ENCODE data around the gene AMER1.

The AMER1 gene

DNA sequence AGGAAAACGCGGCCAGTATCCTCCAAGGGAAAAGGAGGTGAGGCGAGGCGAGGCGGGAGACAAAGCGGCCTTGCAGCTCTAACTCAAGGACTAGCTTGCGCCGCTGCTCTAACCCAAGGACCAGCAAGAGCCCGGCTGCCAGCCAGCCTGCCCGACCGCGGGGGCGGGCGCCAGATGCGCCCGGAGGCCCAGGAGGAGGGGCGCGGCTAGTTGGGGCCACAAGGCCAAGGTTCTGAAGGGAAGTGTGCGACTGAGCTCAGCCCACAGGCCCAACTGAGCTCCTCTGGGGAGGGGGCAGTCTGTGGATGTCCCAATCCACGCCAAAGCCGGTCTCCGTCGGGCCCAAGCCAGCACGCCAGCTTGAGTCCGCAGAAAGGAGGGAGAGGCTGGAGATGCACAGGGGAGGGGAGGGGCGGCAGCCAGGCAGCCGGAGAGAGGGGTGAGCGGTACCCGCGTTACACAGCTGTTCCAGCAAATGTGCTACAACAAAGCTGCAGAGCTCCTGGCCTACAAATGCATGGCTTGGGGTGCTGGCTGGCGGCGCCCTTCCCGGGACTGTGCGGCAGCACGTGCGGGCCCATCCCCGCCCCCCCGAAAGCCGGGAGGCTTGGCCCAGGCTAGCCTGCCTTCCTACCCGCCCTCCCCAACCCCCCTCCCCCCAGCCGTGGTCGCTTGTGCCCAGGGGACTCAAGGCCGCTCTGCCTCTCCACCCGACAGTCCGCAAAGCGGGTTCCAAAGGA is 637 bp downstream of the AMER1 start:
- H4K8ac ChIP-seq (ENCODE audit: low read length) = no peak overlapping the region
- H3K23ac ChIP-seq (ENCODE audit: low read length in 2 of 2) = no peak overlapping the region
- H3K4ac ChIP-seq (ENCODE audit: low read depth in 1 of 2, low read length in 2 of 2) = peak overlapping the region in 1 of 2 experiments; percentile 80
- no peaks in the 10 kb centered on the region for H3K36me3 ChIP-seq (ENCODE audit: control insufficient read depth in 1 of 2, insufficient read depth in 2 of 2, low read depth in 1 of 2, low read length in 2 of 2)
- peak; percentile 42 for DNase-seq
- H2BK15ac ChIP-seq (ENCODE audit: low read depth, poor library complexity, severe bottlenecking) = no peak overlapping the region
- H3K9ac ChIP-seq (ENCODE audit: low read length) = peak overlapping the region; percentile 92
- no peak overlapping the region for H2AK5ac ChIP-seq (ENCODE audit: low read length, severe bottlenecking)
- no peak overlapping the region for H4K91ac ChIP-seq (ENCODE audit: low read length)
- WGBS = under 1% methylated on average over 16 of the region's 46 CpGs
- peak overlapping the region; percentile 89 for H2AFZ ChIP-seq (ENCODE audit: low read depth, low read length)
- peak overlapping the region in 1 of 2 experiments; percentile 59 for H3K14ac ChIP-seq (ENCODE audit: low read length in 2 of 2)
- no peaks in the 10 kb centered on the region for H3K9me3 ChIP-seq (ENCODE audit: control insufficient read depth, low read length)
- H2BK12ac ChIP-seq (ENCODE audit: low read length in 2 of 2) = peak overlapping the region in 1 of 2 experiments; percentile 38
- H3K4me3 ChIP-seq (ENCODE audit: insufficient read depth in 1 of 2, low read depth in 1 of 2, low read length in 2 of 2) = peak overlapping the region; percentile 78 to 87
- peaks cover 12% of the 10 kb centered on the region for H3K4me1 ChIP-seq (ENCODE audit: control insufficient read depth, insufficient read depth, low read depth, low read length)
- peak overlapping the region; percentile 91 for H3K4me2 ChIP-seq (ENCODE audit: low read length, poor library complexity, severe bottlenecking)
- peaks cover 9% of the 10 kb centered on the region for H3K79me1 ChIP-seq (replicated peaks; ENCODE audit: low read length, poor library complexity, severe bottlenecking)
- no peak overlapping the region for H2BK120ac ChIP-seq (ENCODE audit: low read depth, low read length)
- H2BK5ac ChIP-seq (ENCODE audit: low read depth, low read length, poor library complexity, severe bottlenecking) = no peak overlapping the region
- H3K27me3 ChIP-seq (ENCODE audit: control insufficient read depth in 1 of 2, insufficient read depth in 1 of 2, low read length in 2 of 2) = peaks cover 0 to 3% of the 10 kb centered on the region in 2 experiments
- peak overlapping the region; percentile 62 to 90 for H3K18ac ChIP-seq (ENCODE audit: low read depth in 1 of 2, low read length in 2 of 2)
- peak overlapping the region; percentile 77 for H3K27ac ChIP-seq (ENCODE audit: low read length, poor library complexity, severe bottlenecking)

DNA sequence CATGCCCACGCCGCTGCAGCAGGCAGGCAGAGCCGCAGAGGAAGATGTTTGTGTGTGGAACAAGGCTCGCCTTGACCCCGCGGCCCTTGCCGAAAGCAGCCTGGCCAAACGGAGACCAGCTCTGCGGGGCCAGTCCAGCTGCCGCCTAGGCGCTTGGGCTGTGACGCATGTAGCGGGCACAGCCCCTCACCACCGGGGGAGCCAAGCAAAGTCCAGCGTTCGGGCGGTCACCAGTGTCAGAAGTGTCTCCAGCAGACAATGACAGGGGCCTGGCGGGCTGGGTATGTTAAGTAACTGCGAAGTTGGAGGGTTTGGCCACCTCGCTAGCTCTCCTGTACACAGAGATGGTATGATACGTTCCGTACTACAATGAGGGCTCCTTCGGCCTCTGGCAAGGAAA is 1.3 kb downstream of the AMER1 start:
- peak overlapping the region in 1 of 2 experiments; percentile 59 for H3K14ac ChIP-seq (ENCODE audit: low read length in 2 of 2)
- no peak overlapping the region for H2AK5ac ChIP-seq (ENCODE audit: low read length, severe bottlenecking)
- H3K27me3 ChIP-seq (ENCODE audit: control insufficient read depth in 1 of 2, insufficient read depth in 1 of 2, low read length in 2 of 2) = peaks cover 0 to 3% of the 10 kb centered on the region in 2 experiments
- H3K4me3 ChIP-seq (ENCODE audit: insufficient read depth in 1 of 2, low read depth in 1 of 2, low read length in 2 of 2) = peak overlapping the region; percentile 78 to 87
- peak; percentile 2 for DNase-seq
- no peak overlapping the region for H3K23ac ChIP-seq (ENCODE audit: low read length in 2 of 2)
- H3K27ac ChIP-seq (ENCODE audit: low read length, poor library complexity, severe bottlenecking) = no peak overlapping the region
- H3K4me1 ChIP-seq (ENCODE audit: control insufficient read depth, insufficient read depth, low read depth, low read length) = peaks cover 12% of the 10 kb centered on the region
- peak overlapping the region; percentile 66 for H3K9ac ChIP-seq (ENCODE audit: low read length)
- H2AFZ ChIP-seq (ENCODE audit: low read depth, low read length) = no peak overlapping the region
- WGBS = 36% methylated on average over 19 of the region's 23 CpGs
- no peak overlapping the region for H2BK15ac ChIP-seq (ENCODE audit: low read depth, poor library complexity, severe bottlenecking)
- peaks cover 11% of the 10 kb centered on the region for H3K79me1 ChIP-seq (replicated peaks; ENCODE audit: low read length, poor library complexity, severe bottlenecking)
- peak overlapping the region; percentile 91 for H3K4me2 ChIP-seq (ENCODE audit: low read length, poor library complexity, severe bottlenecking)
- H2BK12ac ChIP-seq (ENCODE audit: low read length in 2 of 2) = no peak overlapping the region
- peak overlapping the region in 1 of 2 experiments; percentile 62 for H3K18ac ChIP-seq (ENCODE audit: low read depth in 1 of 2, low read length in 2 of 2)
- H3K9me3 ChIP-seq (ENCODE audit: control insufficient read depth, low read length) = no peaks in the 10 kb centered on the region
- H3K4ac ChIP-seq (ENCODE audit: low read depth in 1 of 2, low read length in 2 of 2) = no peak overlapping the region
- no peak overlapping the region for H4K91ac ChIP-seq (ENCODE audit: low read length)
- H2BK120ac ChIP-seq (ENCODE audit: low read depth, low read length) = no peak overlapping the region
- H3K36me3 ChIP-seq (ENCODE audit: control insufficient read depth in 1 of 2, insufficient read depth in 2 of 2, low read depth in 1 of 2, low read length in 2 of 2) = no peaks in the 10 kb centered on the region
- no peak overlapping the region for H4K8ac ChIP-seq (ENCODE audit: low read length)
- no peak overlapping the region for H2BK5ac ChIP-seq (ENCODE audit: low read depth, low read length, poor library complexity, severe bottlenecking)

DNA sequence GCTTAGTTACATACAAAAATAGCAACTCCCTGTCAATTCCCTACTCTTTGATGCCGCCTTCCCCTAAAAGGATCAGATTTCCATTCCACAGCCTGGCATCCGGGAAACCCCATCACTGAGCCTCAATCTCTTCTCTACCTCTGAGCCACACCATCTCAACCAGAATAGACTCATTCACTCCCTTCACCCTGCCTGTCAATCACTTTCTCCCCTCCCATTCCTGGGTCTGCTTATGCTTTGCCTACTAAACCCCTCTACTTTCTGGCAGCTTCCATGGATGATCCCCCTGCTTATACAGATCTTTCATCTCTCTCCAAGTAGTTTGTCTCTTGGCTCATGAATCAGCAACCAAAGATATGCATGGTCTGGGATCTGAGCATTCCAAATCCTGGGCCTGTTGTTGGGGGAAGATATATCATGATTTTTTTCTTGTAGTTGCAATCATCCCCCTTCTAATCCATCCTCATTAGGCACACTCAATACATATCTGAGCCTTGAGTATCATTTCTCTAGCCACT is 2.6 kb downstream of the AMER1 start:
- Histone ChIP-seq H3K79me1 (replicated peaks; ENCODE audit: low read length, poor library complexity, severe bottlenecking) (peaks cover 15% of the 10 kb centered on the region), H3K27ac (ENCODE audit: low read length, poor library complexity, severe bottlenecking) (no peak overlapping the region), H3K4me2 (ENCODE audit: low read length, poor library complexity, severe bottlenecking) (no peak overlapping the region), H4K91ac (ENCODE audit: low read length) (no peak overlapping the region), H2BK120ac (ENCODE audit: low read depth, low read length) (no peak overlapping the region), H3K36me3 (ENCODE audit: control insufficient read depth in 1 of 2, insufficient read depth in 2 of 2, low read depth in 1 of 2, low read length in 2 of 2) (no peaks in the 10 kb centered on the region), H3K23ac (ENCODE audit: low read length in 2 of 2) (no peak overlapping the region), H4K8ac (ENCODE audit: low read length) (no peak overlapping the region), H2BK12ac (ENCODE audit: low read length in 2 of 2) (no peak overlapping the region), H2BK15ac (ENCODE audit: low read depth, poor library complexity, severe bottlenecking) (no peak overlapping the region), H3K9me3 (ENCODE audit: control insufficient read depth, low read length) (no peaks in the 10 kb centered on the region), H3K4ac (ENCODE audit: low read depth in 1 of 2, low read length in 2 of 2) (no peak overlapping the region), H3K9ac (ENCODE audit: low read length) (no peak overlapping the region), H3K4me3 (ENCODE audit: insufficient read depth in 1 of 2, low read depth in 1 of 2, low read length in 2 of 2) (no peak overlapping the region), H3K14ac (ENCODE audit: low read length in 2 of 2) (no peak overlapping the region), H3K27me3 (ENCODE audit: control insufficient read depth in 1 of 2, insufficient read depth in 1 of 2, low read length in 2 of 2) (peaks cover 0 to 3% of the 10 kb centered on the region in 2 experiments), H3K4me1 (ENCODE audit: control insufficient read depth, insufficient read depth, low read depth, low read length) (peaks cover 12% of the 10 kb centered on the region), H2BK5ac (ENCODE audit: low read depth, low read length, poor library complexity, severe bottlenecking) (no peak overlapping the region), H2AK5ac (ENCODE audit: low read length, severe bottlenecking) (no peak overlapping the region), H3K18ac (ENCODE audit: low read depth in 1 of 2, low read length in 2 of 2) (no peak overlapping the region), H2AFZ (ENCODE audit: low read depth, low read length) (no peak overlapping the region)
- DNase-seq = no peak
- WGBS = 90% methylated on average over 2 of the region's 2 CpGs

DNA sequence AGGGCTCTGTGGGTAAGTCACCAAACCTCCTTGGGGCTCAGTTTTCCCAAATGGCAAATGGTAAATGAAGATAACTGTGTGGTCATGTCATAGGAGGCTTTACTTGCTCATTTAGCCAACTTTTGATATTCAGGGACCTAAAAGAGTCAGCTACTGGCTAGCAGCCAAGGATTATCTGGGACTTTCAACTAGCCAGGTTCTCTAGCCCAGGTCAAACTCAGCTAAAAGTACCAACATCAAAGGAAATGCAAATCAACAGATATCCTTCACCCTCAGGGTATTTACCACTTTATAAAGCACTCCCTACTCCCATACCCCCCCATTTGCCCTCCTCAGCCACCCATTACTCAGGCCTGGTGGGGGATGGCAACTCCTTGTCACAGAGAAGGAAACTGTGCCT is 7.5 kb downstream of the AMER1 start:
- Histone ChIP-seq H3K4me1 (ENCODE audit: control insufficient read depth, insufficient read depth, low read depth, low read length) (no peaks in the 10 kb centered on the region), H2BK12ac (ENCODE audit: low read length in 2 of 2) (no peak overlapping the region), H3K18ac (ENCODE audit: low read depth in 1 of 2, low read length in 2 of 2) (no peak overlapping the region), H2BK15ac (ENCODE audit: low read depth, poor library complexity, severe bottlenecking) (no peak overlapping the region), H3K4me2 (ENCODE audit: low read length, poor library complexity, severe bottlenecking) (no peak overlapping the region), H3K4me3 (ENCODE audit: insufficient read depth in 1 of 2, low read depth in 1 of 2, low read length in 2 of 2) (no peak overlapping the region), H3K27me3 (ENCODE audit: control insufficient read depth in 1 of 2, insufficient read depth in 1 of 2, low read length in 2 of 2) (peaks cover 0 to 11% of the 10 kb centered on the region in 2 experiments), H3K4ac (ENCODE audit: low read depth in 1 of 2, low read length in 2 of 2) (no peak overlapping the region), H2BK120ac (ENCODE audit: low read depth, low read length) (no peak overlapping the region), H2AK5ac (ENCODE audit: low read length, severe bottlenecking) (no peak overlapping the region), H3K36me3 (ENCODE audit: control insufficient read depth in 1 of 2, insufficient read depth in 2 of 2, low read depth in 1 of 2, low read length in 2 of 2) (peaks cover 0 to 2% of the 10 kb centered on the region in 2 experiments), H3K23ac (ENCODE audit: low read length in 2 of 2) (no peak overlapping the region), H2AFZ (ENCODE audit: low read depth, low read length) (no peak overlapping the region), H3K14ac (ENCODE audit: low read length in 2 of 2) (no peak overlapping the region), H3K27ac (ENCODE audit: low read length, poor library complexity, severe bottlenecking) (no peak overlapping the region), H2BK5ac (ENCODE audit: low read depth, low read length, poor library complexity, severe bottlenecking) (no peak overlapping the region), H4K8ac (ENCODE audit: low read length) (no peak overlapping the region), H4K91ac (ENCODE audit: low read length) (no peak overlapping the region), H3K9ac (ENCODE audit: low read length) (no peak overlapping the region), H3K79me1 (replicated peaks; ENCODE audit: low read length, poor library complexity, severe bottlenecking) (peaks cover 21% of the 10 kb centered on the region), H3K9me3 (ENCODE audit: control insufficient read depth, low read length) (no peaks in the 10 kb centered on the region)
- DNase-seq = no peak

Measured in mesenchymal stem cell (in vitro differentiated cells and primary cell).